RWPE1 (cell line): Measurements from ENCODE around the gene SMYD3.

Source experiments
- CTCF ChIA-PET: fragments of 350-600 bp; sonication (Branson Sonifier 250); formaldehyde crosslinking; extraction: SDS; loops from one replicate; lab custom pipeline; 2021; lab: Yijun Ruan, JAX
- POLR2A ChIA-PET: fragments of 400-600 bp; formaldehyde crosslinking; extraction: SDS; loops from one replicate; lab custom pipeline; 2020; ENCODE audit warnings: antibody characterized with exemption; ENCODE audit not compliant: low non-redundant PET; lab: Yijun Ruan, JAX
- DNase-seq: peaks from one replicate; pipeline ENCODE4 v3.0.0; 2012; ENCODE audit warnings: low spot score
- H3K27ac ChIP-seq: fragments of 450-650 bp; 2 replicates; pipeline ENCODE4 v1.5.1; 2017
- TF ChIP-seq, protein P1 (sequence below): fragments of 450-650 bp; conservative IDR thresholded peaks from 2 replicates; pipeline ENCODE4 v1.5.1; 2017; ENCODE audit warnings: low read depth, mild to moderate bottlenecking

The SMYD3 gene

DNA sequence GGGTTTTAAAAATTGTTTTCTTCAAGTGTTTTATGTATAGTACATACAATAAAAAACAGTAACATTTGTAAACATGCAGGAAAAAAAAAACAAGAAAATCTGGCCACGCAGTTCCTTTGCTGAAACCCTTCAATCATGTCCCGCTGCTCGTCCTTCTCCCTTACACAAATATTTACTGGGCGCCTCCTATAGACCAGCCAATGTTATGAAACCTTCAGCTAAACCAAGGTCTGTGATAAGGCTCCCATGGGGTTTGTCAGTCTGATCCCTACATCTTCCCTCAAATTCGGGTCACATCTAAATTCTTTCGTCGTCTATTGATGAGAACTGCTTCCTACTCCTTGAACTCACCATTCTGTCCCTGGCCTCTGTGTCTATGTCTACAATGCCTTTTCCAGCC lies 583.9 kb downstream of the SMYD3 start:
- POLR2A ChIA-PET = no interaction called here
- no peak for DNase-seq
- TF ChIP-seq, protein P1, sequence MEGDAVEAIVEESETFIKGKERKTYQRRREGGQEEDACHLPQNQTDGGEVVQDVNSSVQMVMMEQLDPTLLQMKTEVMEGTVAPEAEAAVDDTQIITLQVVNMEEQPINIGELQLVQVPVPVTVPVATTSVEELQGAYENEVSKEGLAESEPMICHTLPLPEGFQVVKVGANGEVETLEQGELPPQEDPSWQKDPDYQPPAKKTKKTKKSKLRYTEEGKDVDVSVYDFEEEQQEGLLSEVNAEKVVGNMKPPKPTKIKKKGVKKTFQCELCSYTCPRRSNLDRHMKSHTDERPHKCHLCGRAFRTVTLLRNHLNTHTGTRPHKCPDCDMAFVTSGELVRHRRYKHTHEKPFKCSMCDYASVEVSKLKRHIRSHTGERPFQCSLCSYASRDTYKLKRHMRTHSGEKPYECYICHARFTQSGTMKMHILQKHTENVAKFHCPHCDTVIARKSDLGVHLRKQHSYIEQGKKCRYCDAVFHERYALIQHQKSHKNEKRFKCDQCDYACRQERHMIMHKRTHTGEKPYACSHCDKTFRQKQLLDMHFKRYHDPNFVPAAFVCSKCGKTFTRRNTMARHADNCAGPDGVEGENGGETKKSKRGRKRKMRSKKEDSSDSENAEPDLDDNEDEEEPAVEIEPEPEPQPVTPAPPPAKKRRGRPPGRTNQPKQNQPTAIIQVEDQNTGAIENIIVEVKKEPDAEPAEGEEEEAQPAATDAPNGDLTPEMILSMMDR = no peak
- CTCF ChIA-PET = no interaction called here
- no peak overlapping the region for H3K27ac ChIP-seq

DNA sequence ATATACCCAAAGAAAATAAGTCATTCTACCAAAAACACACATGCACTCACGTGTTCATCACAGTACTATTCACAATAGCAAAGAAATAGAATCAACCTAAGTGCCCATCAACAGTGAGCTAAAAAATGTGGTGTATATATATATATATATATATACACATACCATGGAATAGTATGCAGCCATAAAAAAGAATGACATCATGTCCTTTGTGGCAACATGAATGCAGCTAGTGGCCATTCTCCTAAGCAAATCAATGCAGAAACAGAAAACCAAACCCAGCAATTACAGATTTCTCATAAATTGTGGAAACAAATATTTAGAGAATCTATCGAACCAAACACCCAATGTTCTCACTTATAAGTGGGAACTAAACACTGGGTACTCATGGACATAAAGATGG lies 585.7 kb downstream of the SMYD3 start:
- ChIA-PET POLR2A (no interaction called here), CTCF (no interaction called here)
- DNase-seq = no peak
- TF ChIP-seq, protein P1 = no peak
- no peak overlapping the region for H3K27ac ChIP-seq

DNA sequence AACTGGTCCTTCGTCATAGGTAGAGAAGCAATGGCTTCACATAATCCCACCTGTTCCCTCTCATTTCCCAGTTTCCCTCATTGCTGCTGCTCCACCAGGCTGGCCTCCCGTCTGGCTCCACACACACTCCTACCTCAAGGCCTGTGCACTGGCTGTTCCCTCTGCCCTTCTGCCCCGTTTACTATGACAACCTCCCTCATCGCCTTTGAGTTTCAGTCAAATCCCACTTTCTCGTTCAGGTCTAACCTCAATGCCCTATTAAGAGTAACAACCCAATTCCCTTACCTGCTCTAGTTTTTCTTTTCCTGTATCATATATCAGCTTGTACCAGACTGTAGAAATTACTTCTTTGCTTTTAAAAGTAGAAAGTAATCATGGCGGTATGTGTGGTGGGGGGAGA lies 589.7 kb downstream of the SMYD3 start:
- no peak overlapping the region for H3K27ac ChIP-seq
- POLR2A ChIA-PET = no interaction called here
- DNase-seq = no peak

DNA sequence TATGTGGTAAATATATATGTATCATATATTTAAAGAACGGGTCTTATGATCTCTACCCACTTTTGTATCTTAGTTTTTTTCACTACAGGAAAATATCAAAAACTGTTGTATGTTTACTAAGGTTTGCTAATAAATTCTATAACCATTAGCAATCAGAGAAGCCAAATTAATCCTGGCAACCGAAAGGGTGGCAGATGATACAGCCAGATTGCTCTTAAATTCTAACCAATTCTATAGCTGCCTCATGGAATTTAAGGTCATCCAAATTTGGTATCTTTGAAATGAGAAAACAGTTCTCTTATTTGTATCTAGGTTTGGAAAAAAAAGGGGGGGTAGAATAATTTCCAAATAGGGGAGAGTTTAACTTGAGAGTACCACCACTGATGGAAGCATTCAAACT lies 591.2 kb downstream of the SMYD3 start:
- CTCF ChIA-PET = no interaction called here
- POLR2A ChIA-PET = no interaction called here
- DNase-seq = no peak
- TF ChIP-seq, protein P1 = no peak
- H3K27ac ChIP-seq = no peak overlapping the region

More for the DNA sequence above, 589.7 kb downstream of the SMYD3 start:
- CTCF ChIA-PET = no interaction called here
- TF ChIP-seq, protein P1 = no peak

DNA sequence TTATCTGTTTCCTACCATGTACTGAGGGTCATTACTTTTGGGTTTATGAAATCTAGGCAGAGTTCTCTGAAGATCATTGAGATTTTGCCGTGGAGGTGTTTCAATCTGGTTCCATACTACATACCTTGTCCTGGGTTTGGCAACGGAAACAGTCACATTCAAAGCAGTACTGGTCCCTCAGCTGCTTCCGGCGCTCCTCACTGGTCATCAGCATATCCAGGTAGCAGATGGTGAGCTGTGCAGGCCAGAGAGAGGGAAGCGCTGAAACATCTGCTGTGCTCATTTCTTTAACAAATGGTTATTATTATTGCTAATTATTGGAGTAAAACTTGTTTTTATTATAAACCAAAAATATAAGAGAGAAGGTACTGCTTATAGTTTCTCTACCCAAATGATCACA lies 591.7 kb downstream of the SMYD3 start:
- POLR2A ChIA-PET = no interaction called here
- CTCF ChIA-PET = no interaction called here
- no peak overlapping the region for H3K27ac ChIP-seq
- DNase-seq = no peak
- TF ChIP-seq, protein P1 = no peak

DNA sequence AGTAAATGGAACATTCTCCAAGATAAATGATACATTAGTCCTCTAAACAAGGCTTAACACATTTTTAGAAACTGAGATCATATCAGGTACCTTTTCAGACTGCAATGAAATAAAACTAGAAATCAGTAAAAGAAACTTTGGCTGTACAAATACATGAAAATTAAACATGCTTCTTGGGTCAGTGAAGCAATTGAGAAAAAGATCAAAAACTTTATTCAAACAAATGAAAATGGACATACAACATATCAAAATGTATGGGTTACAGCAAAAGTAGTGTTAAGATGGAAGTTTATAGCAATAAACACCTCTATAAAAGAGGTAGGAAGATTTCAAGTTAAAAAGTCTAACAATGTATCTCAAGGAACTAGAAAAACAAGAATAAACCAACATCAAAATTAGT lies 598.5 kb downstream of the SMYD3 start:
- ChIA-PET POLR2A (no interaction called here), CTCF (no interaction called here)
- no peak overlapping the region for H3K27ac ChIP-seq
- no peak for DNase-seq
- TF ChIP-seq, protein P1 = no peak

DNA sequence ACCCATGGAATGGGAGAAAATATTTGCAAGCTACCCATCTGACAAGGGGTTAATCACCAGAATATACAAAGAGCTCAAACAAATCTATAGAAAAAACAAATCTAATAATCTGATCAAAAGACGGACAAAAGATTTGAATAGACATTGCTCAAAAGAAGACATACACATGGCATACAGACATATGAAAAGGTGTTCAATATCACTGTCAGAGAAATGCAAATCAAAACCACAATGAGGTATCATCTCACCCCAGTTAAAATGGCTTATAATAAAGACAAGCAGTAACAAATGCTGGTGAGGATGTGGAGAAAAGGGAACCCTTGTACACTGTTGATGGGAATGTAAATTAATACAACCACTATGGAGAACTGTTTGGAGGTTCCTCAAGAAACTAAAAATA lies 600.9 kb downstream of the SMYD3 start:
- TF ChIP-seq, protein P1 = no peak
- DNase-seq = no peak
- H3K27ac ChIP-seq = no peak overlapping the region
- POLR2A ChIA-PET = no interaction called here
- CTCF ChIA-PET = interaction anchor here (0.6 kb wide), 1 partner anchor 18 kb away, joined by 5 read pairs; no protein-coding TSS in a partner anchor
